SK-N-MC (cell line): ENCODE results near the gene HAT1.

Source experiments
- EZH2 ChIP-seq: fragments of 200-600 bp; sonication (generic); IDR thresholded peaks from one replicate; pipeline ENCODE4 v1.6.1; 2017; ENCODE audit warnings: antibody characterized with exemption
- FOXP2 ChIP-seq: optimal IDR thresholded peaks from 2 replicates; pipeline ENCODE3; 2011; ENCODE audit warnings: mild to moderate bottlenecking, moderate library complexity; ENCODE audit not compliant: insufficient read depth; ENCODE audit errors: extremely low read length, control extremely low read depth
- POLR2AphosphoS5 ChIP-seq: IDR thresholded peaks from 2 replicates; pipeline ENCODE4 v1.6.1; 2012; ENCODE audit warnings: mild to moderate bottlenecking, low read depth, low read length, borderline replicate concordance

DNA sequence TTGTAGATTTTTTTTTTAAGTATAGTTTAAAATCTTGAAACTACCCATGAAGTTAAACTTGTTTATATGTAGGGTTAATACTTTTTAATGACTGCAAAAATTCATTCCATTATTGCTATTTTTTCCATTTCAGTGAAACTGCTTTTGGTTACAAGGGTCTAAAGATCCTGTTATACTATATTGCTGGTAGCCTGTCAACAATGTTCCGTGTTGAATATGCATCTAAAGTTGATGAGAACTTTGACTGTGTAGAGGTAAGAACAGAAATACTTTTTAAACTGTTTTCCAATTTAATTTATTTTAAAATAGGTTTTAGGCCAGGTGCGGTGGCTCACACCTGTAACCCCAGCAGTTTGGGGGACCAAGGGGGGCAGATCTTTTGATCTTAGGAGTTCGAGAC is 30.5 kb downstream of the HAT1 start:
- TF ChIP-seq POLR2AphosphoS5 = no peak
- no peak for TF ChIP-seq EZH2
- TF ChIP-seq FOXP2 = no peak
